Uterus (tissue), 2 donors: ENCODE data around the gene IGFBPL1.

Experiments used
- POLR2A ChIP-seq, 2 donors: fragments of 450-650 bp; IDR thresholded peaks; one replicate each; pipeline ENCODE4 v1.6.1; 2016; ENCODE audit warnings: antibody characterized with exemption in 2 of 2, mild to moderate bottlenecking in 1 of 2, moderate library complexity in 1 of 2
- TF ChIP-seq, protein P1 (sequence below), 4 experiments: fragments of 200-600 bp in 2 of 4; fragments of 450-650 bp in 2 of 4; sonication (generic) in 2 of 4; IDR thresholded peaks; one replicate each; pipeline ENCODE4 v1.5.1; 2016 to 2019; ENCODE audit warnings: antibody characterized with exemption in 4 of 4, mild to moderate bottlenecking in 2 of 4, moderate library complexity in 1 of 4

DNA sequence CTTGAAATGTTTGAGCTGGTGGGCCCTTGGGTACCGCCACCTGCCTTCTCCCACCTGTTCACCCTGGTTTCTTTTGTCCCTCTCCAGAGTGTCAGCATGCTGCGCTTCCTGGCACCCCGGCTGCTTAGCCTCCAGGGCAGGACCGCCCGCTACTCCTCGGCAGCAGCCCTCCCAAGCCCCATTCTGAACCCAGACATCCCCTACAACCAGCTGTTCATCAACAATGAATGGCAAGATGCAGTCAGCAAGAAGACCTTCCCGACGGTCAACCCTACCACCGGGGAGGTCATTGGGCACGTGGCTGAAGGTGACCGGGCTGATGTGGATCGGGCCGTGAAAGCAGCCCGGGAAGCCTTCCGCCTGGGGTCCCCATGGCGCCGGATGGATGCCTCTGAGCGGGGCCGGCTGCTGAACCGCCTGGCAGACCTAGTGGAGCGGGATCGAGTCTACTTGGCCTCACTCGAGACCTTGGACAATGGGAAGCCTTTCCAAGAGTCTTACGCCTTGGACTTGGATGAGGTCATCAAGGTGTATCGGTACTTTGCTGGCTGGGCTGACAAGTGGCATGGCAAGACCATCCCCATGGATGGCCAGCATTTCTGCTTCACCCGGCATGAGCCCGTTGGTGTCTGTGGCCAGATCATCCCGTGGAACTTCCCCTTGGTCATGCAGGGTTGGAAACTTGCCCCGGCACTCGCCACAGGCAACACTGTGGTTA is 28.4 kb downstream of the IGFBPL1 start:
- TF ChIP-seq, protein P1, sequence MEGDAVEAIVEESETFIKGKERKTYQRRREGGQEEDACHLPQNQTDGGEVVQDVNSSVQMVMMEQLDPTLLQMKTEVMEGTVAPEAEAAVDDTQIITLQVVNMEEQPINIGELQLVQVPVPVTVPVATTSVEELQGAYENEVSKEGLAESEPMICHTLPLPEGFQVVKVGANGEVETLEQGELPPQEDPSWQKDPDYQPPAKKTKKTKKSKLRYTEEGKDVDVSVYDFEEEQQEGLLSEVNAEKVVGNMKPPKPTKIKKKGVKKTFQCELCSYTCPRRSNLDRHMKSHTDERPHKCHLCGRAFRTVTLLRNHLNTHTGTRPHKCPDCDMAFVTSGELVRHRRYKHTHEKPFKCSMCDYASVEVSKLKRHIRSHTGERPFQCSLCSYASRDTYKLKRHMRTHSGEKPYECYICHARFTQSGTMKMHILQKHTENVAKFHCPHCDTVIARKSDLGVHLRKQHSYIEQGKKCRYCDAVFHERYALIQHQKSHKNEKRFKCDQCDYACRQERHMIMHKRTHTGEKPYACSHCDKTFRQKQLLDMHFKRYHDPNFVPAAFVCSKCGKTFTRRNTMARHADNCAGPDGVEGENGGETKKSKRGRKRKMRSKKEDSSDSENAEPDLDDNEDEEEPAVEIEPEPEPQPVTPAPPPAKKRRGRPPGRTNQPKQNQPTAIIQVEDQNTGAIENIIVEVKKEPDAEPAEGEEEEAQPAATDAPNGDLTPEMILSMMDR (IDR thresholded peaks at IDR 0.05) = no peak
- no peak for TF ChIP-seq POLR2A (IDR thresholded peaks at IDR 0.05)
